ENCODE results near the gene SLC25A18. TPM values are rescaled to one million over a fixed set of nuclear protein-coding genes. Genes with fewer than 3 reads are reported as not detected.
"Not testable (repeated sequence)": the region's sequence is repeated elsewhere in the genome, so short reads cannot be mapped to it uniquely, and the experiment has no call there.

Gene SLC25A18
- total and polyA plus RNA-seq, 8 donors: 0.09 to 1.7 (median 0.46) TPM; not detected in 1

- intact Hi-C loops (cut with DNase I): no loop called here
- H3K9me3 ChIP-seq: no peaks in the 10 kb centered on the region
- H3K4me1 ChIP-seq: no peaks in the 10 kb centered on the region
- FAIRE-seq (no peak), DNase-seq (no peak), ATAC-seq (no peak)
- TF ChIP-seq CTCF (IDR thresholded peaks at IDR 0.05): no peak
- no peaks in the 10 kb centered on the region for H3K27me3 ChIP-seq
- 70 to 78% methylated on average over 7 of the region's 7 CpGs for WGBS, 2 donors
- H3K4me3 ChIP-seq: no peak overlapping the region
- H3K36me3 ChIP-seq: no peaks in the 10 kb centered on the region
- H3K27ac ChIP-seq: no peak overlapping the region
Observed at GRCh38 chr22:17552737-17553136, 10.6 kb upstream of the SLC25A18 start.

GRCh38 chr22:17554814-17555213, 8.5 kb upstream of the SLC25A18 start:
- H3K4me3 ChIP-seq: no peak overlapping the region
- intact Hi-C loops (cut with DNase I): no loop called here
- no peaks in the 10 kb centered on the region for H3K27me3 ChIP-seq
- no peaks in the 10 kb centered on the region for H3K36me3 ChIP-seq
- FAIRE-seq: no peak
- no peaks in the 10 kb centered on the region for H3K4me1 ChIP-seq
- DNase-seq: no peak
- no peak for ATAC-seq
- H3K27ac ChIP-seq: no peak overlapping the region
- H3K9me3 ChIP-seq: no peaks in the 10 kb centered on the region
- WGBS, 2 donors: 77% methylated on average over 4 of the region's 4 CpGs
- TF ChIP-seq CTCF (IDR thresholded peaks at IDR 0.05): no peak

- ATAC-seq: no peak
- no peak for TF ChIP-seq CTCF (IDR thresholded peaks at IDR 0.05)
- peak in 1 of 6 donors; percentile 17 for DNase-seq
- no peaks in the 10 kb centered on the region for H3K27me3 ChIP-seq
- H3K9me3 ChIP-seq: no peaks in the 10 kb centered on the region
- H3K4me1 ChIP-seq: no peaks in the 10 kb centered on the region
- no peak for FAIRE-seq
- H3K27ac ChIP-seq: no peak overlapping the region
- intact Hi-C loops (cut with DNase I): no loop called here
- no peaks in the 10 kb centered on the region for H3K36me3 ChIP-seq
- H3K4me3 ChIP-seq: no peak overlapping the region
- WGBS, 2 donors: 89 to 94% methylated on average over 10 of the region's 10 CpGs
Observed at GRCh38 chr22:17559188-17559587, 4.1 kb upstream of the SLC25A18 start.

GRCh38 chr22:17563936-17564391, 666 bp downstream of the SLC25A18 start:
- peak in 2 of 4 donors; percentile 26 to 35 for ATAC-seq
- no peaks in the 10 kb centered on the region for H3K36me3 ChIP-seq
- no peak overlapping the region for H3K27ac ChIP-seq
- no peak for FAIRE-seq
- H3K9me3 ChIP-seq: no peaks in the 10 kb centered on the region
- TF ChIP-seq CTCF (IDR thresholded peaks at IDR 0.05): no peak
- H3K27me3 ChIP-seq: no peaks in the 10 kb centered on the region
- WGBS, 2 donors: 81% methylated on average over 11 of the region's 11 CpGs
- DNase-seq: no peak
- H3K4me3 ChIP-seq: no peak overlapping the region
- no peaks in the 10 kb centered on the region for H3K4me1 ChIP-seq
- intact Hi-C loops (cut with DNase I): no loop called here

GRCh38 chr22:17566016-17566687, 2.9 kb downstream of the SLC25A18 start:
- DNase-seq; H3K9me3 ChIP-seq; H3K27me3 ChIP-seq; FAIRE-seq; H3K27ac ChIP-seq; intact Hi-C loops (cut with DNase I); H3K4me3 ChIP-seq; H3K4me1 ChIP-seq; ATAC-seq; H3K36me3 ChIP-seq: not testable (repeated sequence)
- 81 to 89% methylated on average over 19 of the region's 19 CpGs for WGBS, 2 donors
